GM12872 (cell line): ENCODE results near the gene AFTPH.

Experiments used
- CTCF ChIP-seq: IDR thresholded peaks from 3 replicates; pipeline ENCODE4 v1.5.1; 2011; ENCODE audit warnings: low read depth, mild to moderate bottlenecking, low read length, moderate library complexity; ENCODE audit not compliant: insufficient read depth

The AFTPH gene

GRCh38 chr2:64501946-64502345 is 22.2 kb upstream of the AFTPH start:
- TF ChIP-seq CTCF, result no peak

- TF ChIP-seq CTCF, result no peak
Observed at GRCh38 chr2:64502860-64503259, 21.3 kb upstream of the AFTPH start.

- TF ChIP-seq CTCF, result no peak
Observed at GRCh38 chr2:64504774-64505720, 19.1 kb upstream of the AFTPH start.

- TF ChIP-seq CTCF, result no peak
Observed at GRCh38 chr2:64506686-64507085, 17.4 kb upstream of the AFTPH start.

- TF ChIP-seq CTCF, result no peak
Observed at GRCh38 chr2:64514008-64514407, 10.1 kb upstream of the AFTPH start.

- no peak for TF ChIP-seq CTCF
Observed at GRCh38 chr2:64515086-64515485, 9.0 kb upstream of the AFTPH start.

GRCh38 chr2:64516651-64517510 is 7.2 kb upstream of the AFTPH start:
- no peak for TF ChIP-seq CTCF
